Coronary artery (tissue), 2 donors: ENCODE measurements around the gene EML1.

ENCODE experiments used
- DNase-seq: peaks from one replicate; pipeline ENCODE4 v3.0.0-alpha.2; 2017; ENCODE audit warnings: low spot score
- H3K27ac ChIP-seq, 2 donors: fragments of 200-600 bp; sonication (generic); one replicate each; pipeline ENCODE4 v1.5.1; 2016 to 2019
- H3K4me3 ChIP-seq: fragments of 200-600 bp; sonication (generic); 2 replicates; pipeline ENCODE4 v1.5.1; 2016; ENCODE audit warnings: mild to moderate bottlenecking, moderate library complexity
- CTCF ChIP-seq: fragments of 200-600 bp; sonication (generic); IDR thresholded peaks from one replicate; pipeline ENCODE4 v1.5.1; 2019; ENCODE audit warnings: antibody characterized with exemption

EML1 gene

GRCh38 chr14:99775351-99775750 is 17.9 kb upstream of the EML1 start:
- no peak for TF ChIP-seq CTCF
- no peak overlapping the region for H3K27ac ChIP-seq
- no peak for DNase-seq
- H3K4me3 ChIP-seq, result no peak overlapping the region

DNA sequence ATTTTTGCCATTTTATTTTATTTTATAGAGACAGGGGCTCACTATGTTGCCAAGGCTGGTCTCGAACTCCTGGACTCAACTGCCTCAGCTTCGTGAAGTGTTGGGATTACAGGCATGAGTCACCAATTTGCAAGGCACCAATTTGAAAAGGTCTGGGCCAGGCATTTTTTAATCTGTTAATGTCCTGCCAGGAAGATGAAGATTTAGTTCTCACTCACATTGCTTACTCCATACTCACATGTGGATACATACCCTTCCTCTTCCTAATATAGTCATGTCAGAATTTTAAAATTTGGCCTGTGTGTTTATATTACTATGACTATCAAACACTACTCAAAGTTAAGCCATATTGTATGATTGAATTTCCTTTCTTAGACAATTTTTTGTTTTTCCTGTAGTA is 15.3 kb upstream of the EML1 start:
- TF ChIP-seq CTCF, result no peak
- Histone ChIP-seq H3K27ac (no peak overlapping the region), H3K4me3 (no peak overlapping the region)
- DNase-seq, result no peak

DNA sequence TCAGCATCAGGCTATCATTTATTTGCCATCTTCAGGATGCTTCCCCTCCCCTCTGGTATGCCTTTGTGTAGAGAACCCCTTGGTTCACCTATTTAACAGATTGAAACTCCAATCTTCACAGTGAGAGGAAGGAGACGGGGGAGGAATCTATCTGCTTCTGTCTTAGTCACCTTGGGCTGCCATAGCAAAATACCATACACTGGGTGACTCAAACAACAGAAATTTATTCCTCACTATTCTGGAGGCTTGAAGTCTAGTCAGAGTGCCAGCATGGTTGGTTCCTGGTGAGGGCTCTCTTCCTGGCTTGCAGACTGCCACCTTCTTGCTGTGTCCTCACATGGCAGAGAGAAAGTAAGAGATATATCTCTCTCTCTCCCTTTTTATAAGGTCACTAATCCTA is 13.5 kb upstream of the EML1 start:
- no peak for DNase-seq
- H3K27ac ChIP-seq, result no peak overlapping the region
- TF ChIP-seq CTCF, result no peak
- H3K4me3 ChIP-seq, result no peak overlapping the region

DNA sequence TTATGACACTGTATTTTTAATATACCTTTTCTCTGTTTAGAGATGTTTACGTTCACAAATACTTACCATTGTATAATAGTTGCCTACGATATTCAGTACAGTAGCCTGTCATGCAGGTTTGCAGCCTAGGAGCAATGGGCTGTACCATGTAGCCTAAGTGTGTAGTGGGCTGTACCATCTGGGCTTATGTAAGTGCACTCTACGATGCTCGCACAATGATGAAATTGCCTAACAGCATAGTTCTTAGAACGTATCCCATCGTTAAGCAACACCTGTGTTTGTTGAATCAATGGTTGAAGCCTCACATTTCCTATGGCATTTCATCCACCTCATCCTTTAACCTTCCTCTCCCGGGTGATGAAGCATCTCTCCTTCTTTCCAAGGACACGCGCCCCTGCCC is 12.5 kb upstream of the EML1 start:
- no peak overlapping the region for H3K27ac ChIP-seq
- no peak overlapping the region for H3K4me3 ChIP-seq
- TF ChIP-seq CTCF, result no peak
- no peak for DNase-seq

DNA sequence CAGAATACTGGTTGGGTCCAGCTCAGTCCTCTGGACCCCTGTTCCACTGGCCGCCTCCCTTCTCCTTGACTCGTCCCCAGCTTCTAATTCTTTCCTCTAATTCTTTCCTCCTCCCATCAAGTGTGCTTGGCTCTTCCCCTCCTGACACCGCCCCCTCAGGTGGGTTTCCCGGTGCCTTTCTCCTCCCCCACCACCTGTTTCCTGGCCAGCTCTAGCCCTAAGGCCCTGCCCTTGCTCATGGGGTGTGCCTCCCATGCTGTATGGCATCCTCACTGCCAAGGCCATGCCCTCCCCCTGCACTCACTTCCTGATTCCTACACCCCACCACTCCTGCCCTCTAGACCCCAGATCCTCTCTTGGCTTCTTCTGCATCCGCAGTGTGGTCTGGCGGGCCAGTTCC is 12.1 kb upstream of the EML1 start:
- H3K4me3 ChIP-seq, result no peak overlapping the region
- TF ChIP-seq CTCF, result no peak
- no peak overlapping the region for H3K27ac ChIP-seq
- no peak for DNase-seq

DNA sequence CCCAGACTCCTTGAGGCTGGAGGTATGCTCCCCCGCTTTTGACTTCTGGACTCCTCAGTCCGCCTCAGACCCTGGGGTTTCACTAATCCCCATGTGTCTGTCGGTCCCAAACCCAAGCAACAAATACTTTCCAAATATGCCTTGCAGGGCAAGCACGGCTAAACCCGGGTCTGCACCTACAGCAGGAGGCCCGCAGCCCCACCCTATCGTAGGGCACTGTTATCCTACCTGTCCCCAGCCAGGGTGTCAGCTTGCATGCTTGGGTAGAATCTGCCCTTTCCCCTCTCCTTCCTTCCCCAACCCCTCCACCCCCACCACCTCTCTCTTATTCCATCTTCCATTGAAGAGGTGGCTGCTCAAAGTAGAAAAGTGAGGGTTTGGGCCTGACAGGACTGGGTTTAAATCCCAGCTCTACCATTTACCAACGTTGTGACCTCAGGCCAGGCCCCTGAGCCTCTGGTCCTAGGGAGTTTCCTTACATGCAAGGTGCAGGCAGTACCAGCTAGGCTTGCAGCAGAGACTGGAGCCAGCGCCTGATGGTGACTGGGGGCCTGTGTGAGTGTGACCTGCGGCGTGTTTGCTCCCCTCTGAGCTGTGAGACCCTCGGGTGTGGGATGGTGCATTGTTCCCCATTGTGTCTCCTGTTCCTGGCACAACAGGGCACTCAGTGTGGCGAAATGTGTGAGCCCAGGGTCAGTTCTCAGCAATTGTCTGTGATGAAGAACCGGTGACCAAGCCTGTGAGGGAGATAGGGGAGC is 11.2 kb upstream of the EML1 start:
- no peak for TF ChIP-seq CTCF
- Histone ChIP-seq H3K4me3 (no peak overlapping the region), H3K27ac (no peak overlapping the region)
- DNase-seq, result peak; percentile 62

DNA sequence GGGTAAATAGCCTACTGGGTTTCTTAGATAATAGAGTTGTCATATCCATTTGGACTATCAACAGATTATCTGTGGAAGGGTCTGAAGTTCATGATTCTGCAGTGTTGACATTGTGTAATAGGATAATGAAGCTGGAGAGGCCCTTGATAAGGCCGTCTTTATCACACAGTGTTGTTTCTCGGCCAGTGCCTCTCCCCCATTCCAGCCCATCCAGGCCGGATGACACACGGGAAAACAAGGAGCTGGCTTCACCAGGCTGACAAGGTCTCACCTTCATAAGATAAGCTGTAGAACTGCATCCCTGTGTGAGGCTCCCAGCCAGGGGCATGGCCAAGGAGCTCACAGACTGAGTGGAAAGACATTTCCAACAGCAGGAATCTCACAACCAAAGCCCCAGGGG is 8.7 kb upstream of the EML1 start:
- TF ChIP-seq CTCF, result no peak
- Histone ChIP-seq H3K27ac (no peak overlapping the region), H3K4me3 (no peak overlapping the region)
- DNase-seq, result no peak
